H1 (cell line): ENCODE data around the gene SPOUT1. TPM values are rescaled to one million over a fixed set of nuclear protein-coding genes. Genes with fewer than 3 reads are reported as not detected.
"Not testable (repeated sequence)": the region's sequence is repeated elsewhere in the genome, so short reads cannot be mapped to it uniquely, and the experiment has no call there.

ENCODE experiments used
- CTCF ChIA-PET: fragments of 300-600 bp; sonication (Branson Sonifier 250); formaldehyde crosslinking; loops from one replicate; lab custom pipeline; 2021; ENCODE audit not compliant: partially characterized antibody; lab: Charles Lee
- POLR2A ChIA-PET: fragments of 300-600 bp; sonication (Branson Sonifier 250); formaldehyde crosslinking; loops from one replicate; lab custom pipeline; 2021; ENCODE audit warnings: inconsistent platforms; ENCODE audit not compliant: partially characterized antibody; lab: Charles Lee
- DNase-seq, 2 experiments: peaks; one replicate each; pipeline versions ENCODE4 v3.0.0 to v3.0.0-alpha.2; 2010 to 2022; ENCODE audit warnings: low spot score in 2 of 2, low read depth in 1 of 2, mixed read lengths in 1 of 2
- FAIRE-seq: peaks from 2 replicates; lab custom pipeline; 2011; peaks lifted over from hg19 to GRCh38; lab: Jason Lieb, UNC
- H2AFZ ChIP-seq: 2 replicates; pipeline ENCODE4 v1.8.1; 2012; ENCODE audit warnings: low read length, inconsistent platforms
- H2AK5ac ChIP-seq: 2 replicates; pipeline ENCODE4 v1.6.1; 2013; ENCODE audit warnings: low read depth, low read length
- H2BK120ac ChIP-seq: replicated peaks from 2 replicates; pipeline ENCODE3; 2013; ENCODE audit warnings: low read depth, low read length, inconsistent platforms
- H2BK12ac ChIP-seq: 2 replicates; pipeline ENCODE4 v1.6.1; 2013; ENCODE audit warnings: low read depth, low read length
- H2BK15ac ChIP-seq: 2 replicates; pipeline ENCODE4 v1.6.1; 2013; ENCODE audit warnings: low read length
- H2BK20ac ChIP-seq: 2 replicates; pipeline ENCODE4 v1.6.1; 2013; ENCODE audit warnings: low read length
- H2BK5ac ChIP-seq: 2 replicates; pipeline ENCODE4 v1.6.1; 2013; ENCODE audit warnings: low read depth, low read length
- H3K14ac ChIP-seq: 2 replicates; pipeline ENCODE4 v1.6.1; 2013; ENCODE audit warnings: inconsistent platforms; ENCODE audit not compliant: insufficient read length
- H3K18ac ChIP-seq: 2 replicates; pipeline ENCODE4 v1.6.1; 2013; ENCODE audit warnings: low read length; ENCODE audit errors: extremely low read depth
- H3K23ac ChIP-seq: 2 replicates; pipeline ENCODE4 v1.6.1; 2013; ENCODE audit warnings: inconsistent platforms; ENCODE audit not compliant: insufficient read length
- H3K23me2 ChIP-seq: 2 replicates; pipeline ENCODE4 v1.6.1; 2013; ENCODE audit warnings: low read depth, low read length
- H3K27ac ChIP-seq: 2 replicates; pipeline ENCODE4 v1.6.1; 2011; ENCODE audit warnings: low read depth, low read length, inconsistent platforms
- H3K27me3 ChIP-seq, 4 experiments: replicated peaks in 1 of 4; 1 replicate in 1 of 4; 2 replicates in 3 of 4; pipeline versions ENCODE4 v1.6.1 to v1.8.1; 2011 to 2013; ENCODE audit warnings: low read length in 3 of 4, mild to moderate bottlenecking in 3 of 4, inconsistent platforms in 2 of 4, mixed read lengths in 2 of 4, moderate library complexity in 1 of 4; ENCODE audit not compliant: control insufficient read depth in 3 of 4, insufficient read depth in 3 of 4; ENCODE audit errors: extremely low read depth in 1 of 4
- H3K36me3 ChIP-seq, 4 experiments: 2 replicates each; pipeline versions ENCODE4 v1.6.1 to v1.8.1; 2011 to 2013; ENCODE audit warnings: mild to moderate bottlenecking in 4 of 4, low read length in 3 of 4, moderate library complexity in 2 of 4, control low read depth in 1 of 4, inconsistent platforms in 1 of 4; ENCODE audit not compliant: insufficient read depth in 4 of 4, control insufficient read depth in 2 of 4
- H3K4ac ChIP-seq: replicated peaks from 2 replicates; pipeline ENCODE3; 2013; ENCODE audit warnings: low read length, low read depth, mixed read lengths, inconsistent platforms; ENCODE audit not compliant: insufficient read length
- H3K4me1 ChIP-seq, 4 experiments: replicated peaks in 1 of 4; 1 replicate in 1 of 4; 2 replicates in 3 of 4; pipeline versions ENCODE4 v1.6.1 to v1.8.1; 2011 to 2013; ENCODE audit warnings: low read length in 3 of 4, inconsistent platforms in 2 of 4, mixed read lengths in 1 of 4; ENCODE audit not compliant: insufficient read depth in 4 of 4, control insufficient read depth in 3 of 4
- H3K4me2 ChIP-seq, 2 experiments: 2 replicates each; pipeline versions ENCODE4 v1.6.1 to v1.8.1; 2011 to 2013; ENCODE audit warnings: low read depth in 2 of 2, low read length in 2 of 2, control low read depth in 1 of 2, inconsistent platforms in 1 of 2, mild to moderate bottlenecking in 1 of 2; ENCODE audit not compliant: insufficient read depth in 1 of 2
- H3K4me3 ChIP-seq, 4 experiments: fragments of 200-600, 300-600 bp in 1 of 4; sonication (generic), shearing (Covaris generic), sonication (Bioruptor Twin) in 1 of 4; 2 replicates each; pipeline versions ENCODE4 v1.5.1 to v1.8.1; 2011 to 2016; ENCODE audit warnings: low read length in 4 of 4, low read depth in 3 of 4, control low read depth in 2 of 4, inconsistent platforms in 2 of 4, mild to moderate bottlenecking in 2 of 4, mixed read lengths in 1 of 4, moderate library complexity in 1 of 4; ENCODE audit not compliant: insufficient read depth in 2 of 4; ENCODE audit errors: extremely low read depth in 1 of 4
- H3K56ac ChIP-seq: replicated peaks from 2 replicates; pipeline ENCODE3; 2013; ENCODE audit warnings: low read depth, mild to moderate bottlenecking, mixed read lengths, low read length, inconsistent platforms; ENCODE audit not compliant: insufficient read length
- H3K79me1 ChIP-seq: 2 replicates; pipeline ENCODE4 v1.6.1; 2013; ENCODE audit warnings: low read depth, low read length, control low read depth
- H3K79me2 ChIP-seq, 2 experiments: 2 replicates each; pipeline versions ENCODE4 v1.6.1 to v1.8.1; 2012 to 2013; ENCODE audit warnings: low read length in 2 of 2, mild to moderate bottlenecking in 2 of 2, inconsistent platforms in 1 of 2; ENCODE audit not compliant: insufficient read depth in 2 of 2, control insufficient read depth in 1 of 2
- H3K9ac ChIP-seq, 4 experiments: replicated peaks in 1 of 4; 1 replicate in 1 of 4; 2 replicates in 3 of 4; pipeline versions ENCODE4 v1.6.1 to v1.8.1; 2011 to 2013; ENCODE audit warnings: low read depth in 3 of 4, low read length in 3 of 4, control low read depth in 2 of 4, mild to moderate bottlenecking in 2 of 4, moderate library complexity in 2 of 4, inconsistent platforms in 1 of 4; ENCODE audit errors: extremely low read depth in 1 of 4
- H3K9me3 ChIP-seq, 2 experiments: 2 replicates each; pipeline versions ENCODE4 v1.6.1 to v1.8.1; 2012 to 2013; ENCODE audit warnings: mild to moderate bottlenecking in 2 of 2, moderate library complexity in 2 of 2, control low read depth in 1 of 2, inconsistent platforms in 1 of 2, low read depth in 1 of 2, low read length in 1 of 2, mixed read lengths in 1 of 2; ENCODE audit not compliant: insufficient read depth in 2 of 2
- H4K20me1 ChIP-seq, 2 experiments: replicated peaks in 1 of 2; 2 replicates each; pipeline versions ENCODE3 to v1.8.1; 2011 to 2013; ENCODE audit warnings: inconsistent platforms in 2 of 2, low read length in 2 of 2, mild to moderate bottlenecking in 1 of 2; ENCODE audit not compliant: insufficient read depth in 2 of 2, control insufficient read depth in 1 of 2
- H4K5ac ChIP-seq: 2 replicates; pipeline ENCODE4 v1.6.1; 2013; ENCODE audit warnings: low read length, low read depth, mixed read lengths, inconsistent platforms; ENCODE audit not compliant: insufficient read length
- H4K8ac ChIP-seq: 2 replicates; pipeline ENCODE4 v1.8.0; 2013; ENCODE audit warnings: mild to moderate bottlenecking, moderate library complexity, low read length, inconsistent platforms; ENCODE audit not compliant: insufficient read depth; ENCODE audit errors: extremely low read depth
- H4K91ac ChIP-seq: replicated peaks from 2 replicates; pipeline ENCODE3; 2013; ENCODE audit warnings: low read length, mixed read lengths, inconsistent platforms; ENCODE audit not compliant: insufficient read length
- WGBS, 2 experiments: shearing (Covaris generic) in 1 of 2; methylation state at CpG; one replicate each; pipeline versions ENCODE4 v1.1.6 to v1.1.7; 2013 to 2015; ENCODE audit warnings: low lambda C conversion rate in 2 of 2, mixed read lengths in 2 of 2, inconsistent platforms in 1 of 2, low coverage in 1 of 2, missing lambda C conversion rate in 1 of 2; ENCODE audit not compliant: insufficient replicate concordance in 2 of 2, insufficient coverage in 1 of 2, insufficient read length in 1 of 2; ENCODE audit errors: extremely low coverage in 1 of 2, missing lambda C conversion rate in 1 of 2; 5-methylcytosine and 5-hydroxymethylcytosine counted together
- polyA plus RNA-seq, 7 experiments: library from polyadenylated mRNA; depleted of rRNA in 3 of 7; stranded (reverse) in 5 of 7; unstranded in 2 of 7; fragments of >200 nt in 5 of 7; fragments of 200-250 nt in 2 of 7; gene quantifications; 1 replicate in 5 of 7; 2 replicates in 1 of 7; 4 replicates in 1 of 7; pipeline versions ENCODE4 v1.2.1 to v1.2.3, GENCODE V29; 2011 to 2013; ENCODE audit warnings: missing spikeins in 2 of 7, mixed read lengths in 2 of 7
- total RNA-seq: library from RNA; stranded (reverse); fragmentation: NEBNext Ultra II Directional; extraction: Animal tissue kit (Norgen Biotek cat#: 25700); gene quantifications from 2 replicates; pipeline ENCODE4 v1.2.1, GENCODE V29; 2021

Gene SPOUT1
- total and polyA plus RNA-seq, 2 of the 8 experiments (the other 6 are each of a cell fraction or from before 2014, with no cell fraction given) = 69.2 to 77.8 TPM

DNA sequence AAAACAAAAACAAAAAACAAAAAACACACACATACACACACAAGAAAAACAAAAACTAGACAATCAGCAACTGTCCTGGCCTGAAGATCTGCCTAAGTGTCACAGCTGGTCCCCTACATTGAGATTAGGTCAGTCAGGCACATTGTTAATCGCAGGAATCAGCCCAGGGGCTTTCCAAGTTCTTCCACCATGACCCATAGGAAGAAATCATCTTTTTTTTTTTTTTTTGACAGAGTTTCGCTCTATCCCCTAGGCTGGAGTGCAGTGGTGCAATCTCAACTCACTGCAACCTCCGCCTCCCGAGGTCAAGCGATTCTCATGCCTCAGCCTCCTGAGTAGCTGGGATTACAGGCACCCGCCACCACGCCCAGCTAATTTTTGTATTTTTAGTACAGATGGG, 13.6 kb upstream of the SPOUT1 start:
- H2BK15ac ChIP-seq, H3K14ac ChIP-seq, H3K4ac ChIP-seq, H3K23ac ChIP-seq, H3K4me2 ChIP-seq, H3K56ac ChIP-seq, H3K4me1 ChIP-seq, H3K23me2 ChIP-seq, H3K79me2 ChIP-seq, H3K9me3 ChIP-seq, H3K27ac ChIP-seq, H2BK20ac ChIP-seq, H3K18ac ChIP-seq, H2BK12ac ChIP-seq, DNase-seq, H4K91ac ChIP-seq, FAIRE-seq, H3K79me1 ChIP-seq, H2BK5ac ChIP-seq, H3K9ac ChIP-seq, H3K27me3 ChIP-seq, H3K4me3 ChIP-seq, H4K8ac ChIP-seq, H2AFZ ChIP-seq, H2BK120ac ChIP-seq, H3K36me3 ChIP-seq, H2AK5ac ChIP-seq, H4K5ac ChIP-seq: not testable (repeated sequence)
- 95% methylated on average over 6 of the region's 7 CpGs; no CpG with 5 or more reads in 1 of the 2 experiments for WGBS, 2 experiments
- ChIA-PET CTCF (interaction anchor here (0.9 to 1.2 kb wide), 3 partner anchors 18 to 78 kb away, joined by 3 read pairs; no protein-coding TSS in a partner anchor), POLR2A (interaction anchor here (1.4 kb wide), 1 partner anchor 13 kb away, joined by 5 read pairs; the partner anchor contains the start of gene SPOUT1)
- peaks cover 0 to 11% of the 10 kb centered on the region in 2 experiments for H4K20me1 ChIP-seq
